GM19099 (cell line): ENCODE data around the gene SHROOM4.

Experiments used
- POLR2A ChIP-seq: IDR thresholded peaks from 3 replicates; pipeline ENCODE4 v1.6.1; 2011; ENCODE audit warnings: low read depth; ENCODE audit not compliant: insufficient read length; ENCODE audit errors: extremely low read depth

SHROOM4 gene

DNA sequence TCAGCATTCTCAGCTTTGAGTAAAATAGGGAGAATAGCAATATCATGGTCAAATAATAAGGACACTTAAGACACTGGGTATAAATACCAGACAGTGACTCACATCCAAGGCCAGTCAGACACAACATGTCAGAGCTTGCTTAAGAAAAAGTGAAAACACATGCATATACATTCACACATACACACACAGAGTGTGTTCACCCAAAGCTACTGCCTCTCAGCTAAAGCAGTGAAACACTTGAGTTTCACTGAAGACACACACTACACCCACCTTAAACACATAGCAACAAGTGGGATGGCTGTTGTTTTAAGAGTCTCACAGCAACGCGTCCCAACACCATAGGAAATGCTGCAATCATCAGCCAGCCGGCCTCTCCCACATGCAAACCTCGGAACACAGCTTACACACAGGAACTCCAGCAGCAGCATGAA, 14.4 kb downstream of the SHROOM4 start:
- no peak for TF ChIP-seq POLR2A

DNA sequence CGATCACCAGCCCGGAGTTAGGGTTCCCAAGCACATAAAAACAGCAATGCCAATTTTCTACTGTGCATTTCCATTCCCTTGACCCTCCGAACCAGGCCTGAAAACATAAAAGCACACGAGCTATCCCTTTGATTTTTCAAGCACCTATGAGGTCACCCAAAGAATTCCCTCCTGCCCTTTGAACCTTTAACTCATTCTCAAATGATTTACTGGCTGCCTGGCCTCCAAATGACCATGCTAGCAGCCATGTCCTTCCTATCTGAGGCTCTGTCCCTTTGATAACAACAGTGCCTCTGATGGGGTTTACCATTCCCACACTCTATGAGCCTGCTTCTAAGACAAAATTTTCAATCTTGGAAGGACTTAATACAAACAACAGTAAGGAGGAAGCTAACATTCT, 15.2 kb downstream of the SHROOM4 start:
- TF ChIP-seq POLR2A = no peak

DNA sequence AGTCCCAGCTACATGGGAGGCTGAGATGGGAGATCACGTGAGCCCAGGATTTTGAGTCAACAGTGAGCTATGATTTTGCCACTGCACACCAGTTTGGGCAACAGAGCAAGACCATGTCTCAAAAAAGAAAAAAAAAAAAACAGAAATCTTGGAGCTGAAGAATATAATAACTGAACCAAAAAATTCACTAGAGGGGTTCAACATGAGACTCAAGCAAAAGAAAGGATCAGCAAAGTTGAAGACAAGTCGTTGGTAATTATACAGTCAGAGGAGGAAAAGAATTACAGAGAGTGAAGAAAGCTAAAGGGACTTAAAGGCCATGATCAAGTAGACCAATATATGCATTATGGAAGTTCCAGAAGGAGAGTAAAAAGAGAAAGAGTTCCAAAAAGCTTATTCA, 26.9 kb downstream of the SHROOM4 start:
- no peak for TF ChIP-seq POLR2A

DNA sequence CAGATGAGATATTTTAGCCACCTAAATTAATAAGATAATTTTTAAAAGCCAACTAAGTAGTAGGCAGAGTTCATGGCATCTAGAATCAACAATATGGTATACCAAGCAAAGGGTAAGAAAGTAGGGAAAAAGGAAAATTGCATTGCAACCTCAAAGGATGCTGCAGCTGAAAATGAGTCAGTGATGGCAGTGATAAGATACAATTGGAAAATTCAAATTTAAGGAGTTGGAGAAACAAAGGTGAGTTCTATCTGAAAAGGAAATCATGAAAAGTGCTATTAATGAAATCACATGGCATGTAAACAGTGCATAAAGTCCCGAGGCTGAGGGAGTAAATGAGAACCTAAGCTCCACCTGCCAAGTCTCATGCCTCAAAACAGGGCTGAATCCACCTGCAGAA, 33.9 kb downstream of the SHROOM4 start:
- no peak for TF ChIP-seq POLR2A

DNA sequence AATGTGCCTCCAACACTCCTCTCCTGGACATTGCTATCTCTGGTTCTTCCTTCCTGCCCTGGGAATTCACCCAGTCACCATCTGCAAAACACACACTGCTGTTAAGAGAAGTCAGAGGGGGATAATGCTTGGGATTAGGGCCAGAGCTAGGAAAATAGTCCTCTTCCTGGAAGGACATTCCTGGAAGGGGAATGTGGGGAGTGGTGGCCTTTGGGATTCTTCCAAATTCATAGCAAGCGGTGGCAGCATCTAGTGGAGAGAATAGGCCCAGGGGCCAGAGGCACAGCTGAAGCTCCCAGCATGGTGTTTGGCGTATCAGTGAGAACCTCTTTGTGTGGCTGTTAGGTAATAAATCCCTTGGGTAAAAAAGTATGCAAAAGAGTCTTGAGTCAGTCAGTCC, 34.3 kb downstream of the SHROOM4 start:
- TF ChIP-seq POLR2A = no peak

DNA sequence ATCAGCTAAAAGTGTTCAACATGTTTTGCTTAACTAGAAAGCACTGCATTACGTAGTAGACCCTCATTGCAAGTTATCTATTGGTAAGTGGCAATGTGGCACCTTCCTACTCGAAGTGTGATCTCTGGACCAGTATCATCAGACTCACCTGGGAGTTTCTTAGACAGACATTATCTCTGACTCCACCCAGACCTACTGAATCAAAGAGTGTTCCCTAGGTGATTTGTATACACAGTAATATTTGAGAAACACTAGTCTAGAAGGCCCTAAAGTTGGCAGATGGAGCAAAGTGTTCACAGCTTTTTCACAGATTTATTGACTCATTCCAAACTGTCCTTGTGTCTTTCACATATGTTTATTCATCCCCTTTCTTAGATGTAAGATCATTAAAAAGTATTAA, 35.7 kb downstream of the SHROOM4 start:
- no peak for TF ChIP-seq POLR2A

DNA sequence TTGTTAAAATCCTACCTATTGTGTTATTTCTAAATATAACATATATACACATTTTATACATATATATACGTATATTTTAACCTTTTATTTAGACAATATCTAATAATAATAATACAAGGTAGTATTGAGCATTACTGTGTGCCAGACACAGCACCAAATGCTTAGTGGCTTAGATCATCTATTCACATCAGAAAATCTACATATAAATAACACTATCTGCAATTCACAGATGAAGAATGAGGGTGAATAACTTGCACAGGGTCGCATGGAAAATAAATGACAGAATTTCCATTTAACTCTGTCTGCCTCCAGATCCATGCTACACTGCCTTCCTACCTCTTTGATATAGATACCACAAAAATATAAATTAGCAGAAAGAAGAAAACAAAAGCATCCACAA, 37.7 kb downstream of the SHROOM4 start:
- no peak for TF ChIP-seq POLR2A

DNA sequence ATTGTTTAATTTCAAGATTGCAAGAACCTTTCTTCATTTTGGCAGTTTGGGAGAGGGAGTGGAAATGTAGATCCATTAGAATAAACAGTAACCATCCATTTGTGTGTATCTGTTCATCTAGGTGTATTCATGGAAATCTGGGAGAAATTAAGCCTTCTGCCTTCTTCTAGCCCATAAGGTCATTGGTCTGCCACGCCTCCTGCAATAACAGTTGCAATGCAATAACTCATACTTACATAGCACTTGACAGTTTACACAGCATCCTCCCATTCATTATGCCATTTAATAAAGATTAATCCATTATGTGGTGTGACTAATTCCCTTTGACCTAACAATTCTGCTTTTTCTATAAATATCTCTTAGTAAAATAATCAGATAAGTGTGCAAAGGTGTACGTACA, 42.6 kb downstream of the SHROOM4 start:
- TF ChIP-seq POLR2A = no peak

DNA sequence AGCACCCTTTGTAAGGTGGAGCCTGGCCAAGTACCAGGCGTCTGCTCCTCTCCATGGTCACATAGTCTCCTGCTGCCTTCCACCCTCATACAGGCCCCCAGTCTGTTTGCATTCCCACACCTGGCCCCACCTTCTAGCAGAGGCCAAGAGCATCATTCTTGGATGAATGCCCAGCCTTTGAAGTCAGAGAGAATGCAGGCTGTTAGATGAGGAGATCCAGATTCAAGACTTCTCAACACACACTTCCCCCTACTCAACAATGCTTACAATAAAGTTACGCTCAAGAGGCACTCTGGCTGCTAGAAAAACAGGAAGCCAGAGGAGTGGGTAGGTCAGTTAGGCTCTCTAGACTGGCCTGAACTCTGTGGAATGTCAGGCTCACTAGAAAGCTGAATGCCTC, 43.3 kb downstream of the SHROOM4 start:
- no peak for TF ChIP-seq POLR2A

DNA sequence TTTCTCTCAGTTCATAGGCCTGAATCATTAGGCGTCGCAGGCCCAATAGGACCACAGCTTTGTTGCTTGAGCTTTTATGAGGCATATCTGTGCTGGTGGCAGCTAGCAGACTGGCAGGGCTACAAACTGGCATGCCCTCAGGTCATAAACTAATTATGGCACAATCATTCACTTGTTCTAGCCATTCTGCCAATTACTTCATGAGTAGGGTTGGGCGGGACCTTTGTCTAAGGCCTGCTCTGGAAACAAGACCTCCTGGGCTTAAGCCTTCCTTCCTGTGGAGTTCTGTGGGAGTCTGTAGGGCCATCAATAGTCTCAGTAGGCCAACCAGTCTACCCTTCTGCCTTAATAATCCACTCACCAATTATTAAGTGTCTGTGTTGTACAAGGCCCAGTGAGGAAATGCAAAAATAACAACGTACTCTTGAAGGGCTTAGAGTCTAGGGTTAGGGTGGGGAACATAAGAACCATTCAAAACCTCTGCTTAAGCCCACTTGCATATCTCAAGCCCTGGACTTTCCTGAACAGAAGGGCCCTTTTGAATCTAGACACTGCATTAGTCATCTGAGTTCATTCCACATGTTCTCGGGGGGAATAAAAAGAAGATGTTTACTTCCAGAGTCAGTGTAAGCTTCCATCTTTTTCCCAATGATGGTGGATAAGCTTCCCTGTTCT, 44.5 kb downstream of the SHROOM4 start:
- TF ChIP-seq POLR2A = no peak

DNA sequence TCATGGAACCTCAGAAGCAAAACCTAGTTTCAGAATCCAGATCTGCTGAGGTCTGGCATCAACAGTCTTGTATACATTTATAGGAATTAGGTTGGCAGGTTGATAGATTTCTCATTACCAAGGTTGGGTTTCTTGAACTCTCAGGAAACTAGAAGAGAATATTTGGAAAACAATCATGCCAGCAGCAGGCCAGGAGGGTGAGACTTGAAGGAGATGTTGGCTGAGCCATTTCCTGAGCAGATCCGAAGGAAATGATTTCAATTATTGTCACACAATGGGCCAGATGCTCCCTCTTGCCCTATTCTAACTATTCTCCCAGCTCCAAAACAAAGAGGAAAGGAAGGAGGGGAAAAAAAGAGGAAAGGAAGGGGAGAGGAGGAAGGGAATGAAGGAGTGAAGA, 45.2 kb downstream of the SHROOM4 start:
- no peak for TF ChIP-seq POLR2A

DNA sequence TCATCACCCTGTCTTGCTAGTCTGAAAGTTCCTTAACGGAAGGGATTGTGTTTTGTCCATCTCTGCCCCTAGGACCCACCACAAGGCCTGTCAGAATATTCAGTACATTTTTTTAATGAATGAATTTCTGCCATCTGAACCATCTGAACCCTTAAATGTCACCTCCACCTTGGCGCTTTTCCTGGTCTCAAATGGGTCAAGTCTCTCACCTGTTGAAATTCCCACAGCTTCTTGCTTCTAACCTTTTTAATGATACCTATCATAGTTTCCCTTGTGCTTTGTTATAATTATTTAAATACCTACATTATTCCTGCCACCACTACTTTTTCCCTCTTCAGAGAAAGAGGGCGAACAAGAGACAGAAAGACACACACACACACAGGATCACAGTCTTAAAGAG, 48.0 kb downstream of the SHROOM4 start:
- TF ChIP-seq POLR2A = no peak

DNA sequence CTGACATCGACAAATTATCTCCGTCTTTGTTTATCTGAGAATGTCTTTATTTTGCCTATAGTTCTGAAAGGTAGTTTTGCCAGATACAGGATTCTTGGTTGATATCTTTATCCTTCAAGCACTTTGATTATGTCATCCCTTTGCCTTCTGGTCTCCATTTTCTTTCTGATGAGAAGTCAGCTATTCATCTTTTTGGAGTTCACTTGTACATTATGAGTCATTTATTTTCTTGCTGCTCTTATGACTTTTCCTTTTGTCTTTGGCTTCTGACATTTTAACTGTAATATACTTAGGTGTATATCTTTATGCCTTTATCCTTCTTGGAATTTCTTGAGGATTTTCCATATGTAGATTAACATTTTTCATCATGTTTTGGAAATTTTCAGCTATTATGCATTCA, 51.4 kb downstream of the SHROOM4 start:
- no peak for TF ChIP-seq POLR2A

DNA sequence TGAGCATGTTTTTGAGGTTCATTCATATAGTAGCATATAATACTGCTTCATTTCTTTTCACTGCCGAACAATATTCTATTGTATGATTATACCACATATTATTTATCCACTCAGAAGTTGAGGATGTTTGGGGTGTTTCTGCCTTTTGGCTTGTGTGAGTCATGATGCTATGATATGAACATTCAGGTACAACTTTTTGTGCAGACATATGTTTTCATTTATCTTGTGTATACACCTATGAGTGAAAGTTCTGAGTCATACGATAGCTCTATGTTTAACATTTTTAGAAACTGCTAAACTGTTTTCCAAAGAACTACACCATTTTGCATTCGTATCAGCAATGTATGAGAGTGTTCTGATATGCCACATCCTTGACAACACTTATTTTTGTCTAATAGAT, 57.7 kb downstream of the SHROOM4 start:
- TF ChIP-seq POLR2A = no peak

DNA sequence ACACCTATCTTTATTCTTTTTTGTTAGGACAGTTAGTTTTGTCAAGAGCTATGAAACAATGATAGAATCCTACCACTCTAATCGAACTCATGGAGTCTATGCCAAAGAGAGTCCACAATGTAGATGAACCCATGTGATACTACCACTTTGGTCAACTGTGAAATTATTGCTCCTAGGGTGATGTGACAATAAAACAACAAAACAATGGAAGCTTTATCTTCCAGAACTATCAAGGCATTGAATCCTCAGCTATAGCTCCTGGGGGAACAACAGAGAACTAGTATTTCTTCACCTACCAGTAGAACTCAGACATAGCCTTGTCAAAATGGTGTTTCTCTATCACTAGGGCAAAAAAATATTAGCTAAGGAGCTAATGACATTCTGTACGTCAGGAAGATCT, 62.9 kb downstream of the SHROOM4 start:
- TF ChIP-seq POLR2A = no peak

DNA sequence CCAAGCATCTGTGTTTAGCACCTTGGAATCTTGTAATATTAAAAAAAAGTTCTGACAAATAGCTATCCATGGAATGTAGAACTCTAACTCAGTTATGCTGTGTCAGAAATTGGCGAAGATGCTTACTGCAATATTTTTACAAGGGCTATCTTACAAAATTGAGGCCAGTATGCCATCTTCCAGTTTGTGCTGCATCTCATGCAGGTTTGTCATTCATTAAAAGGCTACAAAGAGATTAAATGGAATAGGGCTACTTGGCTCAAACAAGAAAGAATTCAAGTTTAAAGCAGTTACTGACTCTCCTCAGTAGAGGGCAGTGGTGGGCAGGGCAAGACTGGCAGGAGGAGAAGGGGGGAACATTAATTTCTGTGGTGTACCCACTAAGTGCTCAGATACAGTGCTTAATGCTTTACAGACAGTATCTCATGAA, 66.5 kb downstream of the SHROOM4 start:
- TF ChIP-seq POLR2A = no peak

DNA sequence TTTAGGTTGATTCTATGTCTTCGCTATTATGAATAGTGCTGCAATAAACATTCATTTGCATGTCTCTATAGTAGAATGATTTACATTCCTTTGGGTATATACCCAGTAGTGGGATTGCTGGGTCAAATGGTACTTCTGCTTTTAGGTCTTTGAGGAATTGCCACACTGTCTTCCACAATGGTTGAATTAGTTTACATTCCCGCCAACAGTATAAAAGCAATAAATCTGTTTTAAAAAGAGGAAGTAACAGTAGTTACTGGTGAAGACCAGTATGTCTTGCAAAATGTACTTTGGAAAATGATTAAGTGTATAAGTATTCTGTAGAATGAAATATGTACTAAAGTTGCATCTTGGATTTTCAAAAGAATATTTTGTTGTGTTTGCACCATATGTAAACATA, 77.3 kb downstream of the SHROOM4 start:
- TF ChIP-seq POLR2A = no peak

DNA sequence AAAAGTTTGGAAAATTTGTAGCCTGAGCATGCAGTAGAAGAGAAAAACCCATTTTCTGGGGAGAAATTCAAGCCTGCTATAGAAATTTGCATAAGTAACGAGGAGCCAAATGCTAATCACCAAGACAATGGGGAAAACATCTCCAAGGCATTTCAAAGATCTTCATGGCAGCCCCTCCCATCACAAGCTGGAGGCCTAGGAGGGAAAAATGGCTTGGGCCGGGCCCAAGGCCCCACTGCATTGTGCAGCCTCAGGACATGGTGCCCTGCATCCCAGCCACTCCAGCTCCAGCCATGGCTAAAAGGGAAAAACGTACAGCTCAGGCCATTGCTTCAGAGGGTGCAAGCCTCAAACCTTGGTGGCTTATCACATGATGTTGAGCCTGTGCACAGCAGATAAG, 87.7 kb downstream of the SHROOM4 start:
- TF ChIP-seq POLR2A = no peak

DNA sequence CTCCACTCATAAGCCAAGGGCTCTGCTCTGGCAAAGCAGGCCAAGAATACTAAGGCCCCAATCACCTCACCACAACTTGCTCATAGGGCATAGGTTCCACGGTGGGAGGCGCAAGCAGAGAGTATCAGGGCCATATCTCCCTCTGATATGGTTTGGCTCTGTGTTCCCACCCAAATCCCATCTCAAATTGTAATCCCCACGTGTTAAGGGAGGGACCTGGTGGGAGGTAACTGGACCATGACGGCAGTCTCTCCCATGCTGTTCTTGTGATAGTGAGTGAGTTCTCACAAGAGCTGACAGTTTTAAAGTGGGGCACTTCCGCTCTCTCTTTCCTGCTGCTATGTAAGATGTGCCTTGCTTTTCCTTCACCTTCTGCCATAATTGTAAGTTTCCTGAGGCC, 88.7 kb downstream of the SHROOM4 start:
- TF ChIP-seq POLR2A = no peak
